HL-60/S4 treated with retinoic acid at 250 ng/mL for 4 days and 3 days (cell line): ENCODE data around the gene INO80.
"Not testable (repeated sequence)": the region's sequence is repeated elsewhere in the genome, so short reads cannot be mapped to it uniquely, and the experiment has no call there.

Source experiments
- in situ Hi-C: fragments of 300-500 bp; cut with MboI; formaldehyde crosslinking; loops from 2 replicates; pipeline ENCODE4 v1.7.0; 2022; ENCODE audit warnings: low sequenced_read_pairs

Gene INO80

GRCh38 chr15:41116962-41117252 lies 827 bp upstream of the INO80 start:
- in situ Hi-C loops, result no loop called here

GRCh38 chr15:41115652-41116115 lies 396 bp downstream of the INO80 start:
- in situ Hi-C loops, result no loop called here

DNA sequence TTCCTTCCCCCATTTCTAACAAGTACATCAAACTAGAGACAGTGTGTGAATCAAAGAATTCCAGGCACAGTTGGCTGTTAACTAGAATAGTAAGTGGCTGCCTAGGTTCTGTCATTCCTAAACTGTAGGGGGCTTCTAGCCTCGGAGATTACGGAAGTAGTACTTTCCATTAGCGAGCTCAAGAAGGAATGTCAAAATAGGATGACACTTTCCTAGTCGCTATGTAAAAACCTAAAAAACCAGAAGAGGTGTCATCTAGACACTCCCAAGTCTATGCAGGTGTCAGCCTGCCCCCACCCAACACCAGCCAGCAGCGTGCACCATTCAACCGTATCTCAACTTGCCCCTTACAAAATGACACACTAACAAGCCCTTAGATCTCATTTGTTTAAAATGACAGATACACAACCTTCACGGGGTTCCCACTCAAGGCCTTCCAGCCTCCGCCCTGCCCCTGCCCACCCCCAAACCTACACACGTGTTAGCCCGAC lies 874 bp downstream of the INO80 start:
- in situ Hi-C loops, result no loop called here

GRCh38 chr15:41106947-41107346 lies 9.1 kb downstream of the INO80 start:
- in situ Hi-C loops, result no loop called here

GRCh38 chr15:41105348-41106334 lies 10.4 kb downstream of the INO80 start:
- in situ Hi-C loops, result no loop called here

DNA sequence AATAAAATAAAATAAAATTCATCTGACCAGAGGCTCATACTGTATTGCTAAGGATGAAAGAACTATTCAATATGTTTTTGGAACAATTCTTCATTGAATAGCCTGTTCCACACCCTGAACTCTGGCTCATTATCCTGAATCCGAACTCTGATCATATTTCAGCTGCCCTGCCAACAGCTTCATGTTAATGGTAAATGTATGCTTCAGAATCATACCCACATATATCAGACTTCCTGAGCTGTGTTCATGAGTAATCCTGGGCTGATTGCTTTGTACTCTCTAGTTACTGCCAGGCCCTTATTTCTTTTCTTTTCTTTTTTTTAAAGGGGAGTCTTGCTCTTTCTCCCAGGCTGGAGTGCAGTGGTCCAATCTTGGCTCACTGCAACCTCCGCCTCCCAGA lies 11.8 kb downstream of the INO80 start:
- in situ Hi-C loops, result no loop called here

- in situ Hi-C loops, result no loop called here
Measured at GRCh38 chr15:41102854-41103253, 13.2 kb downstream of the INO80 start.

DNA sequence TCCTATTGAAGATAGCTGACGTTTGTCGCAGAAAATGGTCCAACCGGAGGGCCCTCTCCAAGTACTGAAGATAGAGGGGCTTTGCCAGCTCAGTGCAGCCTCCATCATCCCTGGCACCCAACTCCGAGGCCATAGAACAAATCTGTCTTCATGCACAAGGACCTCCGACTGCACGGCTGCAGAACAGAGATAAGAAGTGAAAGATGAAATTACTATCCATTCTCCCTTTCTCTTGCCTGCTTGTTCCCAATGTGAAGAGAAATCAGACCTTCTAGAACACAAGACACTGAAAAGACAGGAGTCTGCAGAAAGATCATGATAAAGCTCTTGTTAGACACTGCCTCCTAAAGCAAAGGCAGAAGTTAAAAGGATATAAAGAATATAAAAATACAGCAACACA lies 19.9 kb downstream of the INO80 start:
- in situ Hi-C loops, result no loop called here

GRCh38 chr15:41085029-41085428 lies 31.1 kb downstream of the INO80 start:
- in situ Hi-C loops, result no loop called here

GRCh38 chr15:41080144-41080543 lies 35.9 kb downstream of the INO80 start:
- in situ Hi-C loops, result no loop called here

DNA sequence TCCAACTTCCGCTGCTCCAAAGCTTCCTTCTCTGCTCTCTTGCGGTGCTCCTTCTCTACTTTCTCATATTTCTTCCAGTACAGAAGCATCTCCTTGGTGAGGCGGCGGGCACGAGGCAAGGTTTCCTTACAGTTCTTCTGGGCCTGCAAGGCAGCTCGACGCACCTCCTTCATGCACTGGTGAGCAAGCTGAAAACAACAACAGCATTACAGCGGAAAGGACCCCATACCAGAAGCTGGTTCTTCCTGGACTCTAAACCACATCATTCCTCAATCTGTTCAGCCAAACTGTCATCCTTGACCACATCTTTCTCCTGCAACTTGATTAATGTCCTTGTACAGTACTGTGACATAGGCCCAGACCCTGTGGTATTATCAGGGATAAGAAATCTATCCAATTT lies 36.4 kb downstream of the INO80 start:
- in situ Hi-C loops, result no loop called here

DNA sequence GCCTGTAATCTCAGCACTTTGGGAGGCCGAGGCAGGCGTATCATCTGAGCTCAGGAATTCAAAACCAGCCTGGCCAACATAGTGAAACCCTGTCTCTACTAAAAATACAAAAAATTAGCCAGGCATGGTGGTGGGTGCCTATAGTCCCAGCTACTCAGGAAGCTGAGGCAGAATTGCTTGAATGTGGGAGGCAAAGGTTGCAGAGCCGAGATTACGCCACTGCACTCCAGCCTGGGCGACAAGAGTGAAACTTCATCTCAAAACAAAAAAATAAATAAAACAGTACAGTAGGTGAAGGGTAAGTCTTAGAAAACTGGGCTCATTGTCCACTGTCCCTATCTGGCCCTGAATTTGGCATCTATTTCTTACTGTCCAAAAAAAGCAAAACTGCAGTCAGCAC lies 37.2 kb downstream of the INO80 start:
- in situ Hi-C loops, result not testable (repeated sequence)

- in situ Hi-C loops, result no loop called here
Measured at GRCh38 chr15:41078125-41078524, 38.0 kb downstream of the INO80 start.

- in situ Hi-C loops, result no loop called here
Measured at GRCh38 chr15:41073028-41073427, 43.1 kb downstream of the INO80 start.

DNA sequence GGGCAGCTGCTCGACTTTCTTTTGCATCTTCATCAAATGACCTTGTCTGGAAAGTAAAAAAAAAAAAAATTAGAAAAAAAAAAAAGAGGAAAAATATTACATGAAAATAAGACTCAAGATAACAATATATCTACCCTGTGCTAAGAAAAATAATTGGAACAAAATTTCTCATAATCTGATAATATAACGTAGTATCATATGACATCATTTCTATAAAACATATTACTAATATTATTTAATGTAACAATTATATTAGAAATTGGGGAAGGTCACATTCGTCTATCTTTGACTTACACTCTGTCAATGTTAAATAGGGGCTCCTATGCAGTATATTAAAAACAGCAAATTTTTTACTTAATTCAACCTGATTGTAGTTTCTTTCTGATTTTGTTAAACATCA lies 44.1 kb downstream of the INO80 start:
- in situ Hi-C loops, result no loop called here

- in situ Hi-C loops, result no loop called here
Measured at GRCh38 chr15:41066516-41066915, 49.6 kb downstream of the INO80 start.

DNA sequence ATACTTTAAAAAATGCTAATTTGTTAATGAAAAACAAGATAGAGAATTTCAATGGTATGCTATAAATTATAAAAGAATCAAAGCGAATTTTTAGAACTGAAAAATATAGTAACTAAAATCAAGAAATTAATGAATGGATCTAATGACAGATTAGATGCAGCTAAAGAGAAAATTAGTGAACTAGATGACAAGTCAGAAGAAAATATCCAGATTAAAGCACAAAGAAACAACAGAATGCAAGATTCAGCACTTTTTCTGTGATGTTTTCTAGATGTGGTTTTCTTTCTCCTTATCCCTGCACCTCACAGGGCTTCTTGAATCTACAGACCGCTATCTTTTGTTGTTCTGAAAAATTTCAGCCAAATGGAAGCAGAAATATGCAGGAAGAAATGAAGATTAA lies 54.4 kb downstream of the INO80 start:
- in situ Hi-C loops, result no loop called here

DNA sequence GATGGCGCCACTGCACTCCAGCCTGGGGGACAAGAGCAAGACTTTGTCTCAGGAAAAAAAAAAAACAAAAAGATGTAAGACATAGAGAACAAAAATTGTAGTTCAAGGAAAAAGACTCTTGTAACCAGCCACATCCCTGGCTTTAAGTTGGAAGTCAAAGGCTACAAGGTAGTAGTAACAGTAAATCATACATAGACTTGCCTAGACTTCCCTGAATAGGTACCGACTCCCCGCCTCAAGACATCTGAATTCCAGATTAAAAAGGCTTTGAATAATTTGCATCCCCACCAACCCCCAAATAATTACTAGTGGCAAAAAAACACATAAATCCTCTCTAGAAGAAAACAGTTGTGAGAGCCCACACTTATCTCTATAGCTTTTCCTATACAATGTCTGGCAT lies 55.6 kb downstream of the INO80 start:
- in situ Hi-C loops, result no loop called here

GRCh38 chr15:41056810-41057209 lies 59.3 kb downstream of the INO80 start:
- in situ Hi-C loops, result no loop called here

DNA sequence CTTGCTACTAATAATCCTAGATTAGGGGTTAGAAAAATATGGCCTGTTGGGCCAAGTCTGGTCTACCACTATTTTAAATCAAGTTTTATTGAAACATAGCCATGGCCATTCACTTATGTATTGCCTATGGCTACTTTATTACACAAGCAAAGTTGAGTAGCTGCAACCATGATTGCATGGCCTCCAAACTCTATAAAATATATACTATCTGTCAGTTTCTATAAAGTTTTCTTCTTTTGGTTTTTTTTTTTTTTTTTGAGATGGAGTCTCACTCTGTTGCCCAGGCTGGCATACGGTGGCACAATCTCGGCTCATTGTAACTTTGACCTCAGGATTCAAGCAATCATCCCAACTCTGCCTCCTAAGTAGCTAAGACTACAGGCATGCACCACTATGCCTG lies 60.4 kb downstream of the INO80 start:
- in situ Hi-C loops, result no loop called here

DNA sequence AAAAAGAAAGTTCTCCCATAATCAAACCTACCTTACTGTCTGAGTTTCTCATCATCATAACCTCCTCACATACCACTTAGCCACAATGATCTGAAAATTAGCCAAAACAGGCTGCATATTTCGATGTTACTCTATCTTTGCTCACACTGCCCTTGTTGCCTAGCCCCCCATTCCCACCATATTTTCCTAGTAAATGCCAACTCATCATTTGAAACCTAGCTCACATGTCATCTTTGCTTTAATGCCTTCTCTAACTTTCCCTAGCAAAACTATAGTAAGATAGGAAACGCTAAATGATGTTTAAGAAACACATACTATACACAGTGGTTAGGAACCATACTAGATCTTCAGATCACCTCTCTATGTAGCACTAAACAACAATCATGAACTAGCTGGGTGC lies 64.9 kb downstream of the INO80 start:
- in situ Hi-C loops, result no loop called here

DNA sequence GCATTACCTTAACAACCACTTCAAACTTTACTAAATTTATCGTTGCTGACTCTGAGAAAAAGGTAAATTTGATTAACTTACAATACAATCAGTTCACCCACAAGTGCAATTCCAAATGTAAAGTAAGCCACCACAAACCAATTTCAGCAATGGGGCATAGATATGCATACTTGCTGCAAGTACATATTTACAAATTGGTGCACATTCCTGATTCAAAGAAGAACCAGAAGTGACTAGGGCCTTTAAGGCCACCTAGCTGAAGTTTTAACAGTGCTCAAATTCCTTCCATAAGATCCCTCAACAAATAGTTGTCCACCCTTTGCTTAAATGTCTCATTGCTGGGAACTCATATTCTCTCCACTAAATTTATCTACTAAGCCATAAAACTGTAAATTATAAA lies 67.2 kb downstream of the INO80 start:
- in situ Hi-C loops, result no loop called here

DNA sequence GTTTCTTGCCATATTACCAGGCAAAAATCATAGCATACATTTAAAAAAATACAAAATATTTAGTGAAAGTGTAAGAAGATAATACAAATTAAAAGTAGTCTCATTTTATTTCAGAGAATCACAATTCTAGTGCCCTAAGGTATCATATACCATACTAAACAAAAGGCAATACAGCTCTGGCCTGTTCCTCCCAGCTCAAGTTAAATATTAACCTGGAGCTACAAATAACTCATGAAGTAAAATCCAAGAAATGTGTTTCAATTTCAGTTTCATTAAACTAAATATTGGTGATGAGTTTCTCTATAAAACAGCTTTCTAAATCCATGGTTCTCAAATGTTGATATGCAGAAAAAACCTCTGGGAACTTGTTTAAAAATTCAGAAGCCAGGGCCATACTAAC lies 67.7 kb downstream of the INO80 start:
- in situ Hi-C loops, result no loop called here
